ENCODE data around the gene PCBP3. TPM values are rescaled to one million over a fixed set of nuclear protein-coding genes. Genes with fewer than 3 reads are reported as not detected.

Gene PCBP3
- total and polyA plus RNA-seq, 10 of the 15 experiments (the other 5 are each of a cell fraction or from before 2014, with no cell fraction given): 0.09 to 1.3 (median 0.46) TPM; not detected in 3

GRCh38 chr21:45634511-45635183 is 8.9 kb upstream of the PCBP3 start (continued):
- TF ChIP-seq MTA2 (IDR thresholded peaks at IDR 0.05; ENCODE audit: low read depth) (peak; percentile 89), STAT3 (IDR thresholded peaks at IDR 0.05; ENCODE audit: low read depth, low read length) (no peak), RCOR1 (conservative IDR thresholded peaks at IDR 0.05; ENCODE audit: low read depth, low read length) (no peak), ATF3 (IDR thresholded peaks at IDR 0.05; ENCODE audit: borderline replicate concordance, extremely low read depth, low read depth, low read length) (no peak), MEF2B (IDR thresholded peaks at IDR 0.05; ENCODE audit: partially characterized antibody, poor library complexity, severe bottlenecking) (peak; percentile 95), SUZ12 (IDR thresholded peaks at IDR 0.05; ENCODE audit: unreplicated experiment) (no peak), SREBF1 (IDR thresholded peaks at IDR 0.05; ENCODE audit: low read length) (no peak), EP300 (IDR thresholded peaks at IDR 0.05; ENCODE audit: borderline replicate concordance in 1 of 2, control insufficient read depth in 1 of 2, low read depth in 2 of 2, low read length in 2 of 2) (peak in 1 of 2 experiments; percentile 54; a peak in 2 of 4 replicates), FOXM1 (IDR thresholded peaks at IDR 0.05; ENCODE audit: low read depth, low read length) (no peak), ZNF207 (IDR thresholded peaks at IDR 0.05; ENCODE audit: borderline replicate concordance) (0 out of 2 replicates have a peak, but pooled peaks have one; percentile 28), SP1 (IDR thresholded peaks at IDR 0.05; ENCODE audit: low read depth, low read length) (no peak), NKRF (conservative IDR thresholded peaks at IDR 0.05) (no peak), TCF3 (IDR thresholded peaks at IDR 0.05; ENCODE audit: borderline replicate concordance, insufficient read depth, low read depth, low read length) (no peak), MXI1 (IDR thresholded peaks at IDR 0.05; ENCODE audit: low read depth, low read length) (peak; percentile 36; the same call in 1 of the 2 replicates), IKZF1 (conservative IDR thresholded peaks at IDR 0.05) (peak; percentile 91), CBX3 (IDR thresholded peaks at IDR 0.05; ENCODE audit: borderline replicate concordance, low read depth) (no peak), BCL11A (IDR thresholded peaks at IDR 0.05; ENCODE audit: low read depth, low read length) (peak; percentile 57; the same call in 1 of the 2 replicates), CBFB (IDR thresholded peaks at IDR 0.05; ENCODE audit: low read depth) (no peak), ESRRA (IDR thresholded peaks at IDR 0.05; ENCODE audit: low read length) (no peak), PAX5 (IDR thresholded peaks at IDR 0.05; ENCODE audit: borderline replicate concordance, low read depth, low read length) (no peak), SPI1 (IDR thresholded peaks at IDR 0.05; ENCODE audit: borderline replicate concordance, insufficient read depth, low read depth, low read length) (peak; percentile 77; the same call in 1 of the 2 replicates), ATF7 (IDR thresholded peaks at IDR 0.05; ENCODE audit: low read depth) (peak; percentile 74), IKZF2 (IDR thresholded peaks at IDR 0.05) (peak; percentile 86 to 91), HDAC6 (IDR thresholded peaks at IDR 0.05; ENCODE audit: unreplicated experiment) (no peak)
- TF ChIP-seq, protein P1, sequence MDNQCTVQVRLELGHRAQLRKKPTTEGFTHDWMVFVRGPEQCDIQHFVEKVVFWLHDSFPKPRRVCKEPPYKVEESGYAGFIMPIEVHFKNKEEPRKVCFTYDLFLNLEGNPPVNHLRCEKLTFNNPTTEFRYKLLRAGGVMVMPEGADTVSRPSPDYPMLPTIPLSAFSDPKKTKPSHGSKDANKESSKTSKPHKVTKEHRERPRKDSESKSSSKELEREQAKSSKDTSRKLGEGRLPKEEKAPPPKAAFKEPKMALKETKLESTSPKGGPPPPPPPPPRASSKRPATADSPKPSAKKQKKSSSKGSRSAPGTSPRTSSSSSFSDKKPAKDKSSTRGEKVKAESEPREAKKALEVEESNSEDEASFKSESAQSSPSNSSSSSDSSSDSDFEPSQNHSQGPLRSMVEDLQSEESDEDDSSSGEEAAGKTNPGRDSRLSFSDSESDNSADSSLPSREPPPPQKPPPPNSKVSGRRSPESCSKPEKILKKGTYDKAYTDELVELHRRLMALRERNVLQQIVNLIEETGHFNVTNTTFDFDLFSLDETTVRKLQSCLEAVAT (IDR thresholded peaks at IDR 0.05): peak; percentile 84
- TF ChIP-seq, protein P2, sequence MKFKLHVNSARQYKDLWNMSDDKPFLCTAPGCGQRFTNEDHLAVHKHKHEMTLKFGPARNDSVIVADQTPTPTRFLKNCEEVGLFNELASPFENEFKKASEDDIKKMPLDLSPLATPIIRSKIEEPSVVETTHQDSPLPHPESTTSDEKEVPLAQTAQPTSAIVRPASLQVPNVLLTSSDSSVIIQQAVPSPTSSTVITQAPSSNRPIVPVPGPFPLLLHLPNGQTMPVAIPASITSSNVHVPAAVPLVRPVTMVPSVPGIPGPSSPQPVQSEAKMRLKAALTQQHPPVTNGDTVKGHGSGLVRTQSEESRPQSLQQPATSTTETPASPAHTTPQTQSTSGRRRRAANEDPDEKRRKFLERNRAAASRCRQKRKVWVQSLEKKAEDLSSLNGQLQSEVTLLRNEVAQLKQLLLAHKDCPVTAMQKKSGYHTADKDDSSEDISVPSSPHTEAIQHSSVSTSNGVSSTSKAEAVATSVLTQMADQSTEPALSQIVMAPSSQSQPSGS (IDR thresholded peaks at IDR 0.05; ENCODE audit: low read length): no peak

Data from GM12878 (cell line).